Left renal cortex interstitium (tissue), 4 donors: ENCODE measurements around the gene ASMTL. TPM values are rescaled to one million over a fixed set of nuclear protein-coding genes. Genes with fewer than 3 reads are reported as not detected.
A peak's percentile ranks its signal among the peaks of the same experiment; 100 is the strongest.
"Not testable (repeated sequence)": the region's sequence is repeated elsewhere in the genome, so short reads cannot be mapped to it uniquely, and the experiment has no call there.

ENCODE experiments used
- DNase-seq, 4 donors: peaks; one replicate each; pipeline ENCODE4 v3.0.0-alpha.2; 2013; ENCODE audit warnings: low read depth in 4 of 4, low spot score in 2 of 4, missing footprints in 1 of 4
- polyA plus RNA-seq, 4 donors: library from polyadenylated mRNA; unstranded; fragments of 120-200 nt; gene quantifications; one replicate each; pipeline ENCODE4 v1.2.1, GENCODE V29; 2013; ENCODE audit not compliant: insufficient read length in 4 of 4

The ASMTL gene
- polyA plus RNA-seq, 4 donors, result 35.7 to 61.9 (median 46.5) TPM

GRCh38 chrX:1483843-1484637 lies 31.3 kb upstream of the ASMTL start:
- DNase-seq, result no peak

DNA sequence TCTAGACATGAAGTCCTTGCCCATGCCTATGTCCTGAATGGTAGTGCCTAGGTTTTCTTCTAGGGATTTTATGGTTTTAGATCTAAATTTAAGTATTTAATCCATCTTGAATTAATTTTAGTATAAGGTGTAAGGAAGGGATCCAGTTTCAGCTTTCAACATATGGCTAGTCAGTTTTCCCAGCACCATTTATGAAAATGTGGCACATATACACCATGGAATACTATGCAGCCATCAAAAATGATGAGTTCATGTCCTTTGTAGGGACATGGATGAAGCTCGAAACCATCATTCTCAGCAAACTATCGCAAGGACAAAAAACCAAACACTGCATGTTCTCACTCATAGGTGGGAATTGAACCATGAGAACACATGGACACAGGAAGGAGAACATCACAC lies 29.8 kb upstream of the ASMTL start:
- not testable (repeated sequence) for DNase-seq

- DNase-seq, result peak in 1 of 4 donors; percentile 29
Observed at GRCh38 chrX:1481636-1482529, 29.2 kb upstream of the ASMTL start.

DNA sequence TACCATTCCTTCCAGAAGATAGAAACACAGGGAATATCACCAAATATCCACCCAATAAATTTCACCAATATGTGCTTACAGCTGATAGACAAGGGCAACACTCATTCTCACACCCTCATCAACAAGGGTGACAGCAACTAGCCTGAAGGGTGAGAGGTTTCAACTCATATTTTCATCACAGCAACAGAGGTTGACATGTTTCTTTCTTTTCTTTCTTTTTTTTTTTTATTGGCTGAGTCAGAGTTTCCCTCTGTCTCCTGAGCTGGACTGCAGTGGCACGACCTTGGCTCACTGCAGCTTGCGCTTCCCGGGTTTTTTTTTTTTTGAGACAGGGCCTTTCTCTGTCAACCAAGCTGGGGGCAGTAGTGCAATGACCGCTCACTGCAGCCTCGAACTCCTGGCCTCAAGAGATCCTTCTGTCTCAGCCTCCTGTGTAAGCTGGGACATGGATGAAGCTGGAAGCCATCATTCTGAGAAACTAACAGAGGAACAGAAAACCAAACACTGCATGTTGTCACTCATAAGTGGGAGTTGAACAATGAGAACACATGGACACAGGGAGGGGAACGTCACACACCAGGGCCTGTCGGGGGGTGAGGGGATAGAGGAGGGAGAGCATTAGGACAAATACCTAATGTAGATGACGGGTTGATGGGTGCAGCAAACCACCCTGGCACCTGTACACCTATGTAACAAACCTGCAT lies 27.5 kb upstream of the ASMTL start:
- no peak for DNase-seq

DNA sequence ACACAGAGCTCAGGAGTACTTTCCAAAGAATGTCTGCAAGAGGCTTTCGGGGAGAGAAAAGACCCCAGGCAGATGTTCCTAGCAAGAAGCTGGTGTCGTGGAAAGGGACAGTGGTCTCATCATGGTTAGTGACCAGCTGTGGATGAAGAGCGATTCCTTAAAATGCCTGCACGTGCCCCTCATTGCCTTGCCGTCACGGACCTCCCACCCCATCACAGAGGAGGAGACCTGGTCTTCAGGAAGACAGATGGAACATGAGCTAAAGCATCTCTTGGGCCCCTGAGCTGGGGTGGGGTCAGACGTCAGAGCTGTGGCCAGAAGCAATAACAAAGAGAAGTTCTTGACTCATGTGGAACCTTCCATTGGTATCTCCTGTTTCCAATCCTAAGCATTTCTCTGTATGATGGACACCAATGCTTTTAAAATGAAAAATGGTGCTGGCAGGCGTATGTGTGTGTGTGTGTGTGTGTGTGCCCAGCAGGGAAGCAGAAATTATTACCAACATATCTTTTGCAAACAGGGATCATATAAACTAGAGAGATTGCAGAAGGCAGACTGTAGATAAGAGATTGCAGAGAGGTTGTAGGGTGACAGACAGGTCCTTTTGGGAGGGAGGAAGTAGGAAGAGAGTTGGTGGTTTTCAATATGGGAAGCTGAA lies 25.2 kb upstream of the ASMTL start:
- no peak for DNase-seq

GRCh38 chrX:1477229-1477628 lies 24.5 kb upstream of the ASMTL start:
- no peak for DNase-seq

GRCh38 chrX:1476682-1477081 lies 24.0 kb upstream of the ASMTL start:
- DNase-seq, result no peak

DNA sequence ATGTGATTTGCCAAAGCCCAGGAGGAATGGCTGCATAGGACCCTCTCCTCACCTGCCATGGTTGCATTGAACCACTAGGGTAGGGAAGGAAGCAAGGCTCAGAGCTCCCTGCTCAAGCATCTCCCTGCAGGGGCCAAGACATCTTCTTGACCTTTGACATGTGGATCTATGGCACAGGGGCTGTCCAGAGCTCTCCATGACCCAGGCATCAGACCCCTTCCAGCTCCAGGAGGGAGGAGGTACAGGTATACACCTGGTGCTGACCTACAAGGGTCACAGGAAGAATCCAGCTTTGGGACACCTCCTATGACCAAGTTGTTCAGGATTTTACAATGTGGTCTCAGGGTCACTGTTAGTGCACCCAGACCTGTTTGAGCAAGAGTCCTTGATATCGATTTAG lies 23.2 kb upstream of the ASMTL start:
- DNase-seq, result no peak

DNA sequence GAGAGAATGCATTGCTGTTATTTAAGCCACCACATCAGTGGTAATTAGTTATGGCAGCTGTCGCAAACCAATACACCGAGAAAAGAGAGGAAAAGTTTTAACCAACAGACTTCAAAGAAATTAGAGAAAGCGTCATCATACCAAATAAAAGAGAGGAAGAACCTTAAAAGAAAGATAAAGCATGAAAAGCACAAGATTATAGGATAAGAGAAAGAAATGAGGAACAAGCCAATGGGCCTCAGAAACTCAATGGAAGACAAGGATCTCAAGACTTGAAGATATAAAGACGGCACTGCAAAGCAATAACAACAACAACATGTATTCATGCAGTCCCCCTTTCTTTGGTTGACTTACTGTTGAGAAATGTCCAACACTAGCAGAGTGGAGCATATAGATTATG lies 22.8 kb upstream of the ASMTL start:
- DNase-seq, result no peak

DNA sequence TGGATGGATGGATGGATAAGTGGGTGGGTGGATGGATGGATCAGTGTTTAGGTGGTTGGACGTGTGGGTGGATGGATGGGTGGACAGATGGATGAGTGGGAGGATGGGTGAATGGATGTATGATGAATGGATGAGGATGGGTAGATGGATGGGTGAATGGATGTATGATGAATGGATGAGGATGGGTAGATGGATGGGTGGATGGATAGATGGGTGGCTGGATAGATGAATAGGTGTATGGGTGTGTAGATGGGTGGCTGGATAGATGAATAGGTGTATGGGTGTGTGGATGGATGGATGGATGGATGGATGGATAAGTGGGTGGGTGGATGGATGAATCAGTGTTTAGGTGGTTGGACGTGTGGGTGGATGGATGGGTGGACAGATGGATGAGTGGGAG lies 21.9 kb upstream of the ASMTL start:
- not testable (repeated sequence) for DNase-seq

DNA sequence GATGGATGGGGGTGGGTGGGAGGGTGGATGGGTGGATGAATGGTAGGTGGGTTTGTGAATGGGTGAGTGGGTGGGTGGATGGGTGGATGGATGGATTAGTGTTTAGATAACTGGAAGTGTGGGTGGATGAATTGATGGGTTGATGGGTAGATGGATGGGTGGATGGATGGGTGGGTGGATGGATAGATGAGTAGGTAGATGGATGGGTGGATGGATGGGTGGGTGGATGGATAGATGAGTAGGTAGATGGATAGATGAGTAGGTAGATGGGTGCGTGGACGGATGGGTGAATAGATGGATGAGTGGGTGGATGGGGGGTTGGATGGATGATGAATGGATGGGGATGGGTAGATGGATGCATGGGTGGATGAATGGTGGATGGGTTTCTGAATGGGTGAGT lies 20.3 kb upstream of the ASMTL start:
- no peak for DNase-seq

- no peak for DNase-seq
Observed at GRCh38 chrX:1468250-1468772, 15.6 kb upstream of the ASMTL start.

GRCh38 chrX:1466971-1467561 lies 14.4 kb upstream of the ASMTL start:
- no peak for DNase-seq

DNA sequence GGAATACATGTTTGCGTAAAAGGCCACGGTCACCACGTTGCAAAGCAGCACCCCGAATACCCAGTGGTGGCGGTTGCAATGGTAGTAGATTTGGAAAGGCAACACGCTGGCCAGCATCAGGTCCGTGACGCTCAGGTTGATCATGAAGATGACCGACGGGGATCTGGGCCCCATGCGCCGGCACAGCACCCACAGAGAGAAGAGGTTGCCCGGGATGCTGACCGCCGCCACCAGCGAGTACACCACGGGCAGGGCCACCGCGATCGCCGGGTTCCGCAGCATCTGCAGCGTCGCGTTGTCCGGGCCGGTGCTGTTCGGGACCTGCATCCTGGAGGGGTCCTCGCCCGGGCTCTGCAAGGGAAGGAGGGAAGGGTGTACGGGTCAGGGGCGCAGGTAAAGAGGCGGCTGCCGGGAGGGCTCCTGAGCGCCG lies 13.5 kb upstream of the ASMTL start:
- no peak for DNase-seq

DNA sequence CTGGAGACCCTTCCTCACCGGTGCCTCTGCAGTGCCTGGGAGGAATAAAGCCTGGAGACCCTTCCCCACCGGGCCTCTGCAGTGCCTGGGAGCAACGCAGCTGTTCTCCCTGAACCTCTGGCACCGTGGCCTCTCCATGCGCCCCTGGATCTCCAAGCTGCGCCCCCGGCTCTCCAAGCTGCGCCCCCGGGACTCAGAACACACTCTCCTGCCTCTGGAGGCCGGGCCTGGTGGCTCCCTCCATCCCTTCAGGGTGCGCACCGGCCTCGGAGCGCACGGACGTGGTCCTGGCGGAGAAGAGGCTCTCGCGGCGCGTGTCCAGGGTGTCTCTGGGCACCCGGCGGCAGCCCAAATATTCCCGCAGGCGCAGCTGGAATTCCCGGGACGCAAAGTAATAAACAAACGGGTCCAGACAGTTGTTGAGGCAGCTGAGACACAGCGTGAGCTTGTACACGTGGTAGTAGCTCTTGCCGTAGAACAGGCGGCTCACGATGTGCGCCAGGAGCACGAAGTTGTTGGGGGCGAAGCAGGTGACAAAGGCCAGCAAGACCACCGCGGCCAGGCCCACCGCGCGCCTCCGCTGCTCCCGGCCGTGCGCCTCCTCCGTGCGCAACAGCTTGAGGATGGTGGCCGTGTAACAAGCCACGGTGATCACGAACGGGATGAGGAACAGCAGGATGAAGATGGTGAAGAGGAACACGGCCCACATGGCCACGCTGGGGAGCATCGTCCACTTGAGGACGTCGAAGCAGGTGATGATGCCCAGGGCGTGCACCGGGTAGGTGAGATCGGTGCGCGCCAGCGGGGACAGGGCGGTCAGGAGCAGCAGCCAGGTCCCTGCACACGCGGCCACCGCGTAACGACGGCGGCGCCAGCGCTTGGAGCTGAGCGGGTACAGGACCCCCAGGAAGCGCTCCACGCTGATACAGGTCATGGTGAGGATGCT lies 12.8 kb upstream of the ASMTL start:
- no peak for DNase-seq

DNA sequence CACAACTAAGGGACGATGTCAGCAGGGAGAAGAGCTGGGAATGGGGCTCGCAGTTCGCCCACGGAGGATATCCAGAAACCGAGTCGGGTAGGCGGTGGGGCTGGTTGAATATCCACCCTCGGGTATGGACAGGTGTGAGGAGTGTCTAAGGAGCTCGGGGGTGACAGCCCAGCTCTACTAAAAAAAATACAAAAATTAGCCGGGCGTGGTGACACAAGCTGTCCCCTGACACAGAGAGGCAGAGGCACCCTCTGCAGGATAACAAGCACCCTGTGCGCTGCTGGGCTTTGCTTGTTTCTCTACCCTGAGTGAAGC lies 12.2 kb upstream of the ASMTL start:
- DNase-seq, result no peak

GRCh38 chrX:1464041-1464970 lies 11.6 kb upstream of the ASMTL start:
- DNase-seq, result no peak

- DNase-seq, result no peak
Observed at GRCh38 chrX:1463581-1463980, 10.9 kb upstream of the ASMTL start.
